Astrocyte (in vitro differentiated cells and primary cell): ENCODE data around the gene IQUB.

Experiments
- CTCF ChIP-seq: IDR thresholded peaks from 2 replicates; pipeline ENCODE4 v1.5.1; 2011; ENCODE audit warnings: low read depth, mild to moderate bottlenecking, inconsistent platforms, low read length, moderate library complexity; ENCODE audit not compliant: insufficient read depth
- EZH2 ChIP-seq: IDR thresholded peaks from 2 replicates; pipeline ENCODE4 v1.6.1; 2012; ENCODE audit warnings: mild to moderate bottlenecking, low read length, inconsistent platforms; ENCODE audit not compliant: insufficient read depth

GRCh38 chr7:123460616-123461015 is 73.8 kb downstream of the IQUB start:
- no peak for TF ChIP-seq CTCF
- no peak for TF ChIP-seq EZH2
